Measurements from ENCODE around the gene FAM199X.
"Not testable (repeated sequence)": the region's sequence is repeated elsewhere in the genome, so short reads cannot be mapped to it uniquely, and the experiment has no call there.

Gene FAM199X

DNA sequence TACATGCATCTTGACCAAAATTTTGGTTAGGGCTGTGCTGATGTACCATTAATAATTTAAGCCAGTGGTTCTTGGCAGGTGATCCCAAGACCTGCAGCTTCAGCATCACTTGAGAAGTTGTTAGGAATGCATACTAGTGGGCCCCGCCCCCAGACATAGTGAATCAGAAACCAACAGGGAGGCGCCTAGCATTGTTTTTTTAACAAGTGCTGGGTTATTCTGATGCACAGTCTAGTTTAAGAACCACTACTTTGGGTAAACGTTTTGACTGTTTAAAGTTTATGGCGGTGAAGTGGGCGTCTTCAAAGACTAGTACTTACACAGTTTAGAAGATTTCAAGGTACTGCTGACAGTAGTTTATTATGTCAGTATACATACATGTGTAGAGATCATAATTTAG, 23.6 kb downstream of the FAM199X start:
- no peak for DNase-seq (ENCODE audit: low read depth)

DNA sequence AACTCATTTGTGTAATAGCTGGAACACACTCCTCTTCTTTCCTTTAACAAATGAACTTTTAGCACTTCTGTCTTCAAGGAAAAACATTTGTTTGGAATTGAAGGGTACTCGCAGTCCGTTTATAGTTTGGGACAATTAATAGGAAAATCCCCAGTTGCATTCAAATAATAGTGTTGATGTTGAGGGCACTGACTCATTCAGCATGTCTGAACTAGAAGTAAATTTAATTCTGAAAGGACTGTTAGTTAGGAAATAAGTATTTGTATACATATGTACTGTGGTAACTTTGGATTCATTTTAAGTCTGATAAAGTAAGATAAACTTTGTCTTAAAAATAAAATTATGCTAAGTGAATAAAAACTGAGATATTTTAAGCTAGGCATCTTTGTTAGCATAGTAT, 27.2 kb downstream of the FAM199X start:
- no peak for DNase-seq (ENCODE audit: low read depth)

DNA sequence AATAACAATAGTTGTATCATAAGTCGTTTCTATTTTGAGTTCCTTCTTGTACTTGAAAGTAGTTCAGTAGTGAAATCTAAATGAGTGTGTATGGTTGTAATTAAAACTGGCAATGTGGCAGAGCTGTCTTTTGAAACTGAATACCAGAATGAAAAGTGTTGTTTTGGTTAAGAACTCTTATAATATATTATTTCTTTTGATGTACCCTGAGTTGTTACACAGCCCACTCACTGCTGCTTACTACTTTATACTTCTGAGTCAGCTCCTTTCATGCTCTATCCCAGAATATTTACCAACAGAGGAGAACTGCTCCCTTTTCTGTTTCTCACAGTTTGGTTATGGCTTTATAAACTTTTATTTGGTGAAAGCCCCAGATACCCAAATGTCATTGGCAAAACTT, 28.8 kb downstream of the FAM199X start:
- no peak for DNase-seq (ENCODE audit: low read depth)

DNA sequence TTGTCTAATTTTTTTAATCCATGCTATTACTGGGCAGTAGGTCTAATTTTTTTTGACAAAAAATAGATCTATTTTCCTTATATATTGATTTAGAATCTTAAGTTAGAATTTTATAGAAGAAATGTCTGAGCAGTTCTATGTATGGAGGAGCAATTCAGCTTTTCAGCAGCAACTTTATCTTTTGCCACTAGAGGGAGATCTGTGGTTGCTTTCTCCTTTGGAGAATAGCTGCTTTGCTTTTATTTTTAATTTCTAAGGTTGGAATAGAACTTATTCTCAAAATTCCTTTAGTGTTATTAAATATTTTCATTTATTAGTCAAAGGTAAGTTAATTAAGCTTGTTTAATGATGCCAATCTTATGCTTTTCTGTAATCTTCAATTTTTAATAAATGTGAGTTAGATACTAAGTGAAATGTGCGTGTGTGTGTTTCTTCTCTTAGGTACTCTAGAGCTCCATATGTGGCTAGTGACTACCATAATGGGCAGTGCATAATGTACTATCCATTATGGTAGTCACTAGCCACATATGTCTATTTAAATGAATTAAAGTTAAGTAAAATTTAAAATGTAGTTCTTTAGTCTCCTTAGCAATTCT, 29.3 kb downstream of the FAM199X start:
- DNase-seq (ENCODE audit: low read depth) = no peak

DNA sequence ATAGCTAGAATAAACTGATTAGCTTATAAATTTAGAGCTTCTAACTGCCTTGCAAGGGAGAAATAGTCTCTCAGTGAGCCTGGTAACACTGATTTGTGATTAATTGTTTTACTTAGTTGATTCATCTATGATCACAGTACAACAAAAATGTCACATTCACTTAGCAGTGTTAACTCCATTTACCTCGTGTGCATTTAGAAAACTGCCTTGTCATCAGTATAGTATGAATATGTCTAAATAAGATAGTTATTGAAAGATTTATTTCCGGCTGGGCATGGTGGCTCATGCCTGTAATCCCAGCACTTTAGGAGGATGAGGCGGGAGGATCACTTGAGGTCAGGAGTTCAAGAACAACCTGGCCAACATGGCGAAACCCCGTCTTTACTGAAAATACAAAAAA, 39.3 kb downstream of the FAM199X start:
- no peak for DNase-seq (ENCODE audit: low read depth)

DNA sequence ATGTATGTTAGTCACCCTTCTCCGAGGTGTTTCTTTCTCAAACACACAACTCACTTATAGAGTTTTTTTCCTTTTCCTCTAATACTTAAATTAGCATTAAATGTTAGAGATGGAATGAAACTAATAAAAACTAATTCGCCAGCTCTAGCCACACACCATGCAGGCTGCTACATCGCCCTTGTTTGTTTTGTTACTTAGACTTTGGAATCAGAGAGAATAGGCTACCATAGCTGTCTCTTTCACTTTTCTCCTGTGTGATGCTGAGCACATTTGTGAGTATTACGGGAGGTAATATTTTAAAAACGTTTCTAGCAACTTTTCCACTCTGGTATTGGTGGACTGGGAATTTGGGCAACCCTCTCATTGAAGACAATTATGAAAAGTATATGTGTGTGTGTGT, 44.9 kb downstream of the FAM199X start:
- no peak for DNase-seq (ENCODE audit: low read depth)

DNA sequence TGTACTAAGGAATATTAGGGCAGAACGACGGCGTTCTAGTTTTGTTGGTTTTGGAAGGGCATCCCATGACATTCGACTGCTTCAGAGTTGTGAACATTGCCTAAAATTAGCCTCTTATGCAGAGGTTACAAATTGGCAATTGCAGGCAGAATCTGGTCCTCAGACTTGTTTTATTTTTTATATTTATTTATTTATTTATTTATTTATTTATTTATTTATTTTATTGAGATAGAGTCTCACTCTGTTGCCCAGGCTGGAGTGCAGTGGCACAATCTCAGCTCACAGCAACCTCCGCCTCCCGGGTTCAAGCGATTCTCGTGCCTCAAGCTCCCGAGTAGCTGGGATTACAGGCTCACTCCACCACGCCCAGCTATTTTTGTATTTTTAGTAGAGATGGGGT, 63.8 kb downstream of the FAM199X start:
- DNase-seq (ENCODE audit: low read depth) = not testable (repeated sequence)
